ENCODE data around the gene C20orf141. TPM values are rescaled to one million over a fixed set of nuclear protein-coding genes. Genes with fewer than 3 reads are reported as not detected.

The C20orf141 gene
- total RNA-seq, 1 experiment from 2014 or later, result not detected

DNA sequence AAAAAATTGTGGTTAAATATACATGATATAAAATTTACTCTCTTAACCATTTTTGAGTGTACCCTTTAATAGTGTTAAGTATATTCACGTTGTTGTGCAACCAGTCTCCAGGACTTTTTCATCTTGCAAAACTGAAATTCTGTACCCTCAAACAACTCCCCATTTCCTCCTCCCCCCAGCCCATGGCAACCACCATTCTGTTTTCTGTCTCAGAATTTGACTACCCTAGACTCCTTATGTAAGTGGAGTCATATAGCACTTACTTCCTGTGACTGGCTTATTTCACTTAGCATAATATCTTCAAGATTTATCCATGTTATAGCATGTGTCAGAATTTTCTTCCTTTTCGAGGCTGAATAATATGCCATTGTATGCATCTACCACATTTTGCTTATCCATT, 30.8 kb downstream of the C20orf141 start:
- H3K9me2 ChIP-seq (ENCODE audit: insufficient read depth), result no peaks in the 10 kb centered on the region
- no peaks in the 10 kb centered on the region for H3K9me3 ChIP-seq (ENCODE audit: insufficient read depth, low read depth)
- no peak for DNase-seq
- no peak overlapping the region for H3K4me3 ChIP-seq
- no peaks in the 10 kb centered on the region for H3F3A ChIP-seq (ENCODE audit: insufficient read depth, low read depth)
- no peaks in the 10 kb centered on the region for H4K20me1 ChIP-seq (ENCODE audit: insufficient read depth)
- CTCF ChIA-PET, result no interaction called here
- intact Hi-C loops (cut with micrococcal nuclease; ENCODE audit: unreplicated experiment), result no loop called here
- H3K4me2 ChIP-seq, result no peak overlapping the region
- no peak overlapping the region for H2AFZ ChIP-seq
- TF ChIP-seq, protein P1, sequence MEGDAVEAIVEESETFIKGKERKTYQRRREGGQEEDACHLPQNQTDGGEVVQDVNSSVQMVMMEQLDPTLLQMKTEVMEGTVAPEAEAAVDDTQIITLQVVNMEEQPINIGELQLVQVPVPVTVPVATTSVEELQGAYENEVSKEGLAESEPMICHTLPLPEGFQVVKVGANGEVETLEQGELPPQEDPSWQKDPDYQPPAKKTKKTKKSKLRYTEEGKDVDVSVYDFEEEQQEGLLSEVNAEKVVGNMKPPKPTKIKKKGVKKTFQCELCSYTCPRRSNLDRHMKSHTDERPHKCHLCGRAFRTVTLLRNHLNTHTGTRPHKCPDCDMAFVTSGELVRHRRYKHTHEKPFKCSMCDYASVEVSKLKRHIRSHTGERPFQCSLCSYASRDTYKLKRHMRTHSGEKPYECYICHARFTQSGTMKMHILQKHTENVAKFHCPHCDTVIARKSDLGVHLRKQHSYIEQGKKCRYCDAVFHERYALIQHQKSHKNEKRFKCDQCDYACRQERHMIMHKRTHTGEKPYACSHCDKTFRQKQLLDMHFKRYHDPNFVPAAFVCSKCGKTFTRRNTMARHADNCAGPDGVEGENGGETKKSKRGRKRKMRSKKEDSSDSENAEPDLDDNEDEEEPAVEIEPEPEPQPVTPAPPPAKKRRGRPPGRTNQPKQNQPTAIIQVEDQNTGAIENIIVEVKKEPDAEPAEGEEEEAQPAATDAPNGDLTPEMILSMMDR (conservative IDR thresholded peaks at IDR 0.05), result no peak
- TF ChIP-seq EZH2 (IDR thresholded peaks at IDR 0.05; ENCODE audit: low read depth), result no peak
- H3K36me3 ChIP-seq (ENCODE audit: low read depth), result no peaks in the 10 kb centered on the region
- peaks cover 6% of the 10 kb centered on the region; the same call in 1 of the 2 replicates for H3K4me1 ChIP-seq (replicated peaks; ENCODE audit: insufficient read depth)
- H3K27me3 ChIP-seq (ENCODE audit: insufficient read depth, low read depth), result no peaks in the 10 kb centered on the region
- BruUV-seq (replicated peaks), result no TSS peak
- H3K27ac ChIP-seq, result no peak overlapping the region
- peaks cover 4% of the 10 kb centered on the region; the same call in 1 of the 2 replicates for H3K79me2 ChIP-seq (ENCODE audit: low read depth)
- POLR2A ChIA-PET (ENCODE audit: unreplicated experiment), result no interaction called here

GRCh38 chr20:2846698-2847097, 31.9 kb downstream of the C20orf141 start:
- H3K4me1 ChIP-seq (replicated peaks; ENCODE audit: insufficient read depth), result 0 out of 2 replicates have a peak, but pooled peaks cover 1% of the 10 kb centered on the region
- no peak for DNase-seq
- no peaks in the 10 kb centered on the region for H3K9me2 ChIP-seq (ENCODE audit: insufficient read depth)
- no peaks in the 10 kb centered on the region for H4K20me1 ChIP-seq (ENCODE audit: insufficient read depth)
- H3F3A ChIP-seq (ENCODE audit: insufficient read depth, low read depth), result no peaks in the 10 kb centered on the region
- H3K79me2 ChIP-seq (ENCODE audit: low read depth), result no peaks in the 10 kb centered on the region
- CTCF ChIA-PET, result no interaction called here
- H3K36me3 ChIP-seq (ENCODE audit: low read depth), result no peaks in the 10 kb centered on the region
- no peak overlapping the region for H2AFZ ChIP-seq
- intact Hi-C loops (cut with micrococcal nuclease; ENCODE audit: unreplicated experiment), result no loop called here
- TF ChIP-seq EZH2 (IDR thresholded peaks at IDR 0.05; ENCODE audit: low read depth), result no peak
- TF ChIP-seq, protein P1 (conservative IDR thresholded peaks at IDR 0.05), result no peak
- H3K27ac ChIP-seq, result no peak overlapping the region
- BruUV-seq (replicated peaks), result no TSS peak
- H3K27me3 ChIP-seq (ENCODE audit: insufficient read depth, low read depth), result no peaks in the 10 kb centered on the region
- no peaks in the 10 kb centered on the region for H3K9me3 ChIP-seq (ENCODE audit: insufficient read depth, low read depth)
- H3K4me2 ChIP-seq, result no peak overlapping the region
- POLR2A ChIA-PET (ENCODE audit: unreplicated experiment), result no interaction called here
- no peak overlapping the region for H3K4me3 ChIP-seq

- intact Hi-C loops (cut with micrococcal nuclease; ENCODE audit: unreplicated experiment), result no loop called here
- BruUV-seq (replicated peaks), result no TSS peak
- Histone ChIP-seq H4K20me1 (ENCODE audit: insufficient read depth) (no peaks in the 10 kb centered on the region), H3K27me3 (ENCODE audit: insufficient read depth, low read depth) (no peaks in the 10 kb centered on the region), H3K4me1 (replicated peaks; ENCODE audit: insufficient read depth) (no peaks in the 10 kb centered on the region), H3K27ac (no peak overlapping the region), H3K36me3 (ENCODE audit: low read depth) (no peaks in the 10 kb centered on the region), H3K4me3 (no peak overlapping the region), H3K79me2 (ENCODE audit: low read depth) (no peaks in the 10 kb centered on the region), H3F3A (ENCODE audit: insufficient read depth, low read depth) (no peaks in the 10 kb centered on the region), H3K9me3 (ENCODE audit: insufficient read depth, low read depth) (no peaks in the 10 kb centered on the region), H3K4me2 (no peak overlapping the region), H3K9me2 (ENCODE audit: insufficient read depth) (no peaks in the 10 kb centered on the region), H2AFZ (no peak overlapping the region)
- ChIA-PET CTCF (interaction anchor here (0.6 kb wide), 1 partner anchor 13 kb away, joined by 7 read pairs; no protein-coding TSS in a partner anchor), POLR2A (ENCODE audit: unreplicated experiment) (no interaction called here)
- TF ChIP-seq EZH2 (IDR thresholded peaks at IDR 0.05; ENCODE audit: low read depth), result no peak
- TF ChIP-seq, protein P1 (conservative IDR thresholded peaks at IDR 0.05), result no peak
- no peak for DNase-seq
These were observed 33.0 kb downstream of the C20orf141 start for GRCh38 chr20:2847802-2848201.
